Suprapubic skin (tissue), 4 donors: ENCODE data around the gene TMEM156.

Experiments
- CTCF ChIP-seq, 2 donors: fragments of 200-600 bp in 1 of 2; fragments of 450-650 bp in 1 of 2; sonication (generic) in 1 of 2; IDR thresholded peaks; one replicate each; pipeline ENCODE4 v1.5.1; 2016 to 2019; ENCODE audit warnings: antibody characterized with exemption in 2 of 2, mild to moderate bottlenecking in 1 of 2, moderate library complexity in 1 of 2
- EP300 ChIP-seq: sonication (generic); formaldehyde crosslinking; IDR thresholded peaks from one replicate; pipeline ENCODE4 v1.6.1; 2017; ENCODE audit warnings: antibody characterized with exemption
- POLR2A ChIP-seq, 2 donors: fragments of 450-650 bp; IDR thresholded peaks; one replicate each; pipeline ENCODE4 v1.6.1; 2017; ENCODE audit warnings: antibody characterized with exemption in 2 of 2, mild to moderate bottlenecking in 2 of 2, moderate library complexity in 2 of 2
- POLR2AphosphoS5 ChIP-seq, 3 donors: sonication (generic); formaldehyde crosslinking; IDR thresholded peaks; one replicate each; pipeline ENCODE4 v1.6.1; 2017; ENCODE audit warnings: antibody characterized with exemption in 3 of 3

DNA sequence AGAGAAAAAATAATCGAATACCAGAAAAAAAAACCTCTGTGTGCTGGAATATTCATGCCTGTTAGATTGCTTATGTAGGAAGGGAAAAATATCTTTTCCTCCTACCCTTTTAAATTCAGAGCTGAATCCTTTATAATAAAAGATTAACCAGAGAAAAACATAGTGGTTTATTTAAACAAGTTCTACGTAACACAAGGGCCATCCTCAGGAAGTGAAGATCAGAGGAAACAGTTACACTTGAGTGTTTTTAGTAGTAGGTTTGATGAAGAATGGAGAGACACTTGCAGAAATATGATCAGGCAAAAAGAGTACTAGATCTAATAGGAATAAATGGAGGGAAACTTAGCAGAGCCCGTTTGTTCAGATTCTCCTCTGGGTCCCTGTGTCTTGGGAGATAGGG lies 66.3 kb downstream of the TMEM156 start:
- TF ChIP-seq EP300 (no peak), CTCF (IDR thresholded peaks at IDR 0.05) (no peak), POLR2AphosphoS5 (IDR thresholded peaks at IDR 0.05) (no peak), POLR2A (IDR thresholded peaks at IDR 0.05) (no peak)
